ENCODE measurements around the gene AFAP1.

The AFAP1 gene

GRCh38 chr4:7771056-7771455 lies 168.6 kb downstream of the AFAP1 start:
- H3K4me3 ChIP-seq (ENCODE audit: low read length), result no peak overlapping the region
- no peak for TF ChIP-seq CTCF (conservative IDR thresholded peaks at IDR 0.05; ENCODE audit: low read depth, low read length)
- no peak for DNase-seq (ENCODE audit: low read depth)

GRCh38 chr4:7770224-7771050 lies 169.2 kb downstream of the AFAP1 start:
- no peak overlapping the region for H3K4me3 ChIP-seq (ENCODE audit: low read length)
- peak; percentile 77 for TF ChIP-seq CTCF (conservative IDR thresholded peaks at IDR 0.05; ENCODE audit: low read depth, low read length)
- no peak for DNase-seq (ENCODE audit: low read depth)

GRCh38 chr4:7769396-7770223 lies 170.1 kb downstream of the AFAP1 start:
- DNase-seq (ENCODE audit: low read depth), result no peak
- no peak for TF ChIP-seq CTCF (conservative IDR thresholded peaks at IDR 0.05; ENCODE audit: low read depth, low read length)
- H3K4me3 ChIP-seq (ENCODE audit: low read length), result no peak overlapping the region

GRCh38 chr4:7768736-7769135 lies 170.9 kb downstream of the AFAP1 start:
- DNase-seq (ENCODE audit: low read depth), result no peak
- no peak for TF ChIP-seq CTCF (conservative IDR thresholded peaks at IDR 0.05; ENCODE audit: low read depth, low read length)
- no peak overlapping the region for H3K4me3 ChIP-seq (ENCODE audit: low read length)

GRCh38 chr4:7767966-7768365 lies 171.7 kb downstream of the AFAP1 start:
- no peak for DNase-seq (ENCODE audit: low read depth)

GRCh38 chr4:7767526-7767925 lies 172.1 kb downstream of the AFAP1 start:
- no peak for DNase-seq (ENCODE audit: low read depth)
- no peak overlapping the region for H3K4me3 ChIP-seq (ENCODE audit: low read length)
- no peak for TF ChIP-seq CTCF (conservative IDR thresholded peaks at IDR 0.05; ENCODE audit: low read depth, low read length)

More at GRCh38 chr4:7767966-7768365, 171.7 kb downstream of the AFAP1 start:
- no peak overlapping the region for H3K4me3 ChIP-seq (ENCODE audit: low read length)
- TF ChIP-seq CTCF (conservative IDR thresholded peaks at IDR 0.05; ENCODE audit: low read depth, low read length), result no peak

Data from retinal pigment epithelial cell (primary cell).